H9 (cell line): ENCODE results near the gene GALNT2. TPM values are rescaled to one million over a fixed set of nuclear protein-coding genes. Genes with fewer than 3 reads are reported as not detected.

Experiments
- DNase-seq: peaks from one replicate; pipeline ENCODE4 v3.0.0-alpha.2; 2017
- H2AFZ ChIP-seq: one replicate; pipeline ENCODE4 v1.6.1; 2013; ENCODE audit warnings: mild to moderate bottlenecking, low read length, control low read depth, moderate library complexity
- H2AK5ac ChIP-seq: 2 replicates; pipeline ENCODE4 v1.6.1; 2013; ENCODE audit warnings: low read length, control low read depth, mixed read lengths; ENCODE audit not compliant: insufficient read length
- H2BK120ac ChIP-seq: one replicate; pipeline ENCODE4 v1.6.1; 2013; ENCODE audit warnings: low read depth, mild to moderate bottlenecking, low read length, control low read depth, inconsistent platforms; ENCODE audit not compliant: poor library complexity, severe bottlenecking
- H2BK12ac ChIP-seq: 2 replicates; pipeline ENCODE4 v1.6.1; 2013; ENCODE audit warnings: low read length, control low read depth, mixed read lengths, low read depth; ENCODE audit not compliant: insufficient read length
- H2BK15ac ChIP-seq: 2 replicates; pipeline ENCODE4 v1.6.1; 2013; ENCODE audit warnings: low read depth, low read length, control low read depth
- H2BK20ac ChIP-seq: one replicate; pipeline ENCODE4 v1.6.1; 2013; ENCODE audit warnings: low read depth, mild to moderate bottlenecking, low read length, control low read depth, inconsistent platforms; ENCODE audit not compliant: poor library complexity, severe bottlenecking
- H2BK5ac ChIP-seq: 2 replicates; pipeline ENCODE4 v1.6.1; 2013; ENCODE audit warnings: low read length, control low read depth, mixed read lengths; ENCODE audit not compliant: insufficient read length
- H3K14ac ChIP-seq: 2 replicates; pipeline ENCODE4 v1.6.1; 2013; ENCODE audit warnings: low read length, control low read depth; ENCODE audit not compliant: insufficient read depth
- H3K18ac ChIP-seq: 2 replicates; pipeline ENCODE4 v1.6.1; 2013; ENCODE audit warnings: low read depth, mild to moderate bottlenecking, mixed read lengths, low read length, control low read depth; ENCODE audit not compliant: insufficient read length
- H3K23ac ChIP-seq: 2 replicates; pipeline ENCODE4 v1.6.1; 2013; ENCODE audit warnings: low read length, control low read depth, mixed read lengths, low read depth; ENCODE audit not compliant: insufficient read length
- H3K23me2 ChIP-seq: 2 replicates; pipeline ENCODE4 v1.6.1; 2013; ENCODE audit warnings: low read depth, mild to moderate bottlenecking, mixed read lengths, low read length, control low read depth; ENCODE audit not compliant: insufficient read length, poor library complexity, severe bottlenecking
- H3K27ac ChIP-seq: 2 replicates; pipeline ENCODE4 v1.5.1; 2013; ENCODE audit warnings: low read length, control low read depth, mixed read lengths, low read depth; ENCODE audit not compliant: insufficient read length
- H3K27me3 ChIP-seq: 2 replicates; pipeline ENCODE4 v1.6.1; 2013; ENCODE audit warnings: low read length, control low read depth, inconsistent platforms; ENCODE audit not compliant: insufficient read depth
- H3K4ac ChIP-seq: 2 replicates; pipeline ENCODE4 v1.6.1; 2013; ENCODE audit warnings: low read depth, mild to moderate bottlenecking, control low read depth, inconsistent platforms, low read length, moderate library complexity
- H3K4me1 ChIP-seq: 2 replicates; pipeline ENCODE4 v1.6.1; 2013; ENCODE audit warnings: low read length, control low read depth, inconsistent platforms; ENCODE audit not compliant: insufficient read depth
- H3K4me2 ChIP-seq: 2 replicates; pipeline ENCODE4 v1.6.1; 2013; ENCODE audit warnings: low read length, control low read depth, mixed read lengths; ENCODE audit not compliant: insufficient read length, insufficient read depth
- H3K56ac ChIP-seq: 2 replicates; pipeline ENCODE4 v1.6.1; 2013; ENCODE audit warnings: low read depth, mild to moderate bottlenecking, mixed read lengths, low read length, control low read depth; ENCODE audit not compliant: insufficient read length
- H3K79me1 ChIP-seq: 2 replicates; pipeline ENCODE4 v1.6.1; 2013; ENCODE audit warnings: low read depth, mild to moderate bottlenecking, moderate library complexity, low read length, control low read depth, inconsistent platforms; ENCODE audit not compliant: insufficient read depth, poor library complexity, severe bottlenecking
- H3K79me2 ChIP-seq: 2 replicates; pipeline ENCODE4 v1.6.1; 2013; ENCODE audit warnings: low read length, control low read depth, inconsistent platforms; ENCODE audit not compliant: insufficient read depth
- H3K9ac ChIP-seq: 2 replicates; pipeline ENCODE4 v1.6.1; 2013; ENCODE audit warnings: low read length, control low read depth, mixed read lengths; ENCODE audit not compliant: insufficient read length; ENCODE audit errors: extremely low read depth
- H3K9me3 ChIP-seq: one replicate; pipeline ENCODE4 v1.6.1; 2013; ENCODE audit warnings: low read depth, low read length, inconsistent platforms; ENCODE audit not compliant: control insufficient read depth
- H3T11ph ChIP-seq: one replicate; pipeline ENCODE4 v1.6.1; 2013; ENCODE audit warnings: mild to moderate bottlenecking, low read length, control low read depth, inconsistent platforms
- H4K20me1 ChIP-seq: one replicate; pipeline ENCODE4 v1.6.1; 2013; ENCODE audit not compliant: control insufficient read depth, insufficient read length, insufficient read depth
- H4K5ac ChIP-seq: 2 replicates; pipeline ENCODE4 v1.6.1; 2013; ENCODE audit warnings: low read depth, mild to moderate bottlenecking, mixed read lengths, low read length, control low read depth; ENCODE audit not compliant: insufficient read length
- H4K8ac ChIP-seq: replicated peaks from 2 replicates; pipeline ENCODE4 v1.6.1; 2013; ENCODE audit warnings: low read length, control low read depth, mixed read lengths, low read depth; ENCODE audit not compliant: insufficient read length
- H4K91ac ChIP-seq: 2 replicates; pipeline ENCODE4 v1.6.1; 2013; ENCODE audit warnings: low read depth, mild to moderate bottlenecking, moderate library complexity, mixed read lengths, low read length, control low read depth; ENCODE audit not compliant: insufficient read length
- H3K27ac Mint-ChIP-seq, 3 experiments: 2 replicates in 2 of 3; 3 replicates in 1 of 3; pipeline ENCODE4 v1.8.0; 2020 to 2021; ENCODE audit warnings: mixed read lengths in 3 of 3, mild to moderate bottlenecking in 1 of 3, moderate library complexity in 1 of 3
- H3K27me3 Mint-ChIP-seq: 2 replicates; pipeline ENCODE4 v1.8.0; 2021; ENCODE audit warnings: low read depth, mild to moderate bottlenecking, moderate library complexity, mixed read lengths
- H3K36me3 Mint-ChIP-seq, 3 experiments: 2 replicates in 2 of 3; 3 replicates in 1 of 3; pipeline ENCODE4 v1.8.0; 2020 to 2021; ENCODE audit warnings: low read depth in 3 of 3, mixed read lengths in 3 of 3; ENCODE audit not compliant: insufficient read depth in 1 of 3
- H3K4me1 Mint-ChIP-seq, 2 experiments: 2 replicates each; pipeline ENCODE4 v1.8.0; 2020; ENCODE audit warnings: mixed read lengths in 2 of 2
- H3K4me3 Mint-ChIP-seq, 2 experiments: 2 replicates in 1 of 2; 3 replicates in 1 of 2; pipeline ENCODE4 v1.8.0; 2020 to 2021; ENCODE audit warnings: mild to moderate bottlenecking in 2 of 2, mixed read lengths in 2 of 2, moderate library complexity in 1 of 2
- H3K9me3 Mint-ChIP-seq, 2 experiments: 2 replicates in 1 of 2; 3 replicates in 1 of 2; pipeline ENCODE4 v1.8.0; 2020; ENCODE audit warnings: mild to moderate bottlenecking in 2 of 2, mixed read lengths in 2 of 2, moderate library complexity in 1 of 2
- CTCF ChIP-seq: fragments of 200-600 bp; sonication (generic); conservative IDR thresholded peaks from 3 replicates; pipeline ENCODE4 v1.8.0; 2021; ENCODE audit warnings: antibody characterized with exemption, mild to moderate bottlenecking
- WGBS: extraction: QIAGEN DNeasy Blood & Tissue Kit; methylation state at CpG from one replicate; pipeline ENCODE4 v1.1.7; 2013; ENCODE audit warnings: missing lambda C conversion rate, low lambda C conversion rate, mixed read lengths; ENCODE audit not compliant: insufficient read length; ENCODE audit errors: extremely low coverage; 5-methylcytosine and 5-hydroxymethylcytosine counted together
- total RNA-seq: library from RNA; stranded (reverse); gene quantifications from 2 replicates; pipeline ENCODE4 v1.2.1, GENCODE V29; 2021

Gene GALNT2
- total RNA-seq, 1 experiment from 2014 or later: 57.6 TPM

GRCh38 chr1:230081751-230082150 lies 14.7 kb downstream of the GALNT2 start:
- H4K8ac ChIP-seq: no peak overlapping the region
- H2BK120ac ChIP-seq: no peak overlapping the region
- H2BK5ac ChIP-seq: no peak overlapping the region
- H3K4me2 ChIP-seq: no peak overlapping the region
- H3K27me3 ChIP-seq: no peaks in the 10 kb centered on the region
- H3K4me1 ChIP-seq: peaks cover 10% of the 10 kb centered on the region; the same call in 1 of the 2 replicates
- H3K4ac ChIP-seq: no peak overlapping the region
- no peak overlapping the region for H3K9ac ChIP-seq
- peaks cover 17% of the 10 kb centered on the region for H3K79me1 ChIP-seq
- H3K23ac ChIP-seq: no peak overlapping the region
- H3K14ac ChIP-seq: no peak overlapping the region
- H3K27ac ChIP-seq: no peak overlapping the region
- no peak overlapping the region for H2BK12ac ChIP-seq
- H3K9me3 Mint-ChIP-seq: peaks cover 10 to 14% of the 10 kb centered on the region in 2 experiments
- peaks cover 44 to 45% of the 10 kb centered on the region in 2 experiments for H3K4me1 Mint-ChIP-seq
- no peak overlapping the region for H3T11ph ChIP-seq
- TF ChIP-seq CTCF: no peak
- H2AFZ ChIP-seq: no peak overlapping the region
- no peaks in the 10 kb centered on the region for H3K23me2 ChIP-seq
- no peak overlapping the region for H3K18ac ChIP-seq
- no peak overlapping the region for H4K5ac ChIP-seq
- H3K79me2 ChIP-seq: peaks cover 22% of the 10 kb centered on the region; the same call in 1 of the 2 replicates
- no peak overlapping the region for H3K4me3 Mint-ChIP-seq
- no peak overlapping the region for H2BK15ac ChIP-seq
- no peaks in the 10 kb centered on the region for H3K9me3 ChIP-seq
- H3K36me3 Mint-ChIP-seq: peaks cover 12 to 18% (median 14%) of the 10 kb centered on the region in 3 experiments
- no peak overlapping the region for H3K56ac ChIP-seq
- no CpG with 5 or more reads among the region's 8 CpGs for WGBS
- no peak overlapping the region for H3K27ac Mint-ChIP-seq
- no peak overlapping the region for H4K91ac ChIP-seq
- no peak overlapping the region for H2AK5ac ChIP-seq
- DNase-seq: no peak
- no peak overlapping the region for H2BK20ac ChIP-seq
- peaks cover 3% of the 10 kb centered on the region for H3K27me3 Mint-ChIP-seq
- H4K20me1 ChIP-seq: peaks cover 2% of the 10 kb centered on the region
